Loucy (cell line): ENCODE data around the gene TBC1D1.

ENCODE experiments used
- H2AFZ ChIP-seq: fragments of 200-600 bp; sonication (generic); 2 replicates; pipeline ENCODE4 v1.6.0; 2016; ENCODE audit warnings: antibody characterized with exemption, mild to moderate bottlenecking, low read length, moderate library complexity
- H3F3A ChIP-seq: fragments of 200-600 bp; 2 replicates; pipeline ENCODE4 v1.6.0; 2016; ENCODE audit warnings: antibody characterized with exemption, low read depth, mild to moderate bottlenecking
- H3K27me3 ChIP-seq: fragments of 200-600 bp; sonication (generic); 2 replicates; pipeline ENCODE4 v1.6.1; 2014; ENCODE audit warnings: low read length, mild to moderate bottlenecking; ENCODE audit not compliant: insufficient read depth, poor library complexity, severe bottlenecking
- H3K36me3 ChIP-seq: fragments of 200-600 bp; sonication (generic); 2 replicates; pipeline ENCODE4 v1.6.1; 2016; ENCODE audit warnings: low read length; ENCODE audit not compliant: insufficient read depth
- H3K4me1 ChIP-seq: fragments of 200-600 bp; sonication (generic); 2 replicates; pipeline ENCODE4 v1.5.1; 2014; ENCODE audit warnings: low read length, mild to moderate bottlenecking; ENCODE audit not compliant: insufficient read depth, poor library complexity, severe bottlenecking
- H3K4me2 ChIP-seq: fragments of 200-600 bp; sonication (generic); 2 replicates; pipeline ENCODE4 v1.6.0; 2014; ENCODE audit warnings: antibody characterized with exemption, low read length, low read depth, mild to moderate bottlenecking; ENCODE audit not compliant: poor library complexity, severe bottlenecking
- H3K4me3 ChIP-seq: fragments of 200-600 bp; sonication (generic); 2 replicates; pipeline ENCODE4 v1.5.1; 2014; ENCODE audit warnings: low read length, mild to moderate bottlenecking, mixed read lengths; ENCODE audit not compliant: poor library complexity, severe bottlenecking
- H3K79me2 ChIP-seq: fragments of 200-600 bp; sonication (generic); 2 replicates; pipeline ENCODE4 v1.6.1; 2014; ENCODE audit warnings: low read length; ENCODE audit not compliant: insufficient read depth
- H3K9ac ChIP-seq: fragments of 200-600 bp; sonication (generic); 2 replicates; pipeline ENCODE4 v1.6.0; 2014; ENCODE audit warnings: mild to moderate bottlenecking, low read depth, low read length, moderate library complexity; ENCODE audit not compliant: poor library complexity, severe bottlenecking
- H3K9me2 ChIP-seq: fragments of 200-600 bp; sonication (generic); replicated peaks from 2 replicates; pipeline ENCODE4 v1.6.1; 2016; ENCODE audit warnings: low read depth, low read length, mixed read lengths
- H3K9me3 ChIP-seq: fragments of 200-600 bp; sonication (generic); 2 replicates; pipeline ENCODE4 v1.6.1; 2014; ENCODE audit warnings: mild to moderate bottlenecking, antibody characterized with exemption, low read length, low read depth; ENCODE audit not compliant: insufficient read depth
- H4K20me1 ChIP-seq: fragments of 200-600 bp; sonication (generic); 2 replicates; pipeline ENCODE4 v1.6.0; 2014; ENCODE audit warnings: antibody characterized with exemption, low read length, mild to moderate bottlenecking; ENCODE audit not compliant: insufficient read depth, poor library complexity, severe bottlenecking
- CTCF ChIP-seq: fragments of 200-600 bp; sonication (generic); conservative IDR thresholded peaks from 2 replicates; pipeline ENCODE4 v1.5.1; 2014; ENCODE audit warnings: mild to moderate bottlenecking, antibody characterized with exemption, low read length
- EZH2phosphoT487 ChIP-seq: fragments of 200-600 bp; IDR thresholded peaks from 2 replicates; pipeline ENCODE4 v1.6.1; 2018; ENCODE audit warnings: antibody characterized with exemption, mild to moderate bottlenecking, moderate library complexity, borderline replicate concordance

Gene TBC1D1

GRCh38 chr4:38124961-38125360 is 234.1 kb downstream of the TBC1D1 start:
- H3K4me1 ChIP-seq, result no peaks in the 10 kb centered on the region
- no peak overlapping the region for H3K4me2 ChIP-seq
- H3K27me3 ChIP-seq, result no peaks in the 10 kb centered on the region
- H3K79me2 ChIP-seq, result no peaks in the 10 kb centered on the region
- H3K9me3 ChIP-seq, result no peaks in the 10 kb centered on the region
- H3F3A ChIP-seq, result no peaks in the 10 kb centered on the region
- no peaks in the 10 kb centered on the region for H3K9me2 ChIP-seq
- peaks cover 25% of the 10 kb centered on the region; the same call in 1 of the 2 replicates for H3K36me3 ChIP-seq
- H3K9ac ChIP-seq, result no peak overlapping the region
- H2AFZ ChIP-seq, result no peak overlapping the region
- no peaks in the 10 kb centered on the region for H4K20me1 ChIP-seq
- TF ChIP-seq CTCF, result no peak
- TF ChIP-seq EZH2phosphoT487, result no peak
- H3K4me3 ChIP-seq, result no peak overlapping the region

DNA sequence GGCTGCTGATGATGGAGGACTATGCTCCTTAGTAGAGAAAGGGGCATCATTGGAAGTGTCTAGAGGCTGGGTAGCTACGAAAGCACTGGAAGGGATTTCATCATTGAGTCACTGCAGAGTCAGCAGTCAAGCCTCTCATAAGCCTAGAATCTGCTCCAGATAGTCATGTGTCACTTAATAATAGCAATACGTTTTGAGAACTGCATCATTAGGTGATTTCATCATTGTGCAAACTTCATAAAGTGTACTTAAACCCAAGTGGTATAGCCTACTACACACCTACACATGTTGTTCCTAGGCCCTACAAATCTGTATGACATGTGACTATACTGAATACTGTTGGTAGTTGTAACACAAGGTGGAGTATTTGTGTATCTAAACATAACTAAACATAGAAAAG is 234.9 kb downstream of the TBC1D1 start:
- no peaks in the 10 kb centered on the region for H3K9me2 ChIP-seq
- H3K4me2 ChIP-seq, result no peak overlapping the region
- H3F3A ChIP-seq, result no peaks in the 10 kb centered on the region
- peaks cover 18% of the 10 kb centered on the region; the same call in 1 of the 2 replicates for H3K36me3 ChIP-seq
- H2AFZ ChIP-seq, result no peak overlapping the region
- H4K20me1 ChIP-seq, result no peaks in the 10 kb centered on the region
- no peak overlapping the region for H3K9ac ChIP-seq
- no peaks in the 10 kb centered on the region for H3K79me2 ChIP-seq
- H3K4me3 ChIP-seq, result no peak overlapping the region
- no peaks in the 10 kb centered on the region for H3K4me1 ChIP-seq
- H3K27me3 ChIP-seq, result no peaks in the 10 kb centered on the region
- no peaks in the 10 kb centered on the region for H3K9me3 ChIP-seq
- TF ChIP-seq CTCF, result no peak
- TF ChIP-seq EZH2phosphoT487, result no peak

GRCh38 chr4:38128478-38129459 is 237.9 kb downstream of the TBC1D1 start:
- peaks cover 22% of the 10 kb centered on the region; the same call in 1 of the 2 replicates for H3K36me3 ChIP-seq
- H3K79me2 ChIP-seq, result no peaks in the 10 kb centered on the region
- no peak overlapping the region for H2AFZ ChIP-seq
- H3K4me1 ChIP-seq, result no peaks in the 10 kb centered on the region
- H3K9ac ChIP-seq, result no peak overlapping the region
- no peaks in the 10 kb centered on the region for H4K20me1 ChIP-seq
- no peak overlapping the region for H3K4me2 ChIP-seq
- no peaks in the 10 kb centered on the region for H3K27me3 ChIP-seq
- no peaks in the 10 kb centered on the region for H3K9me2 ChIP-seq
- TF ChIP-seq EZH2phosphoT487, result no peak
- TF ChIP-seq CTCF, result no peak
- H3F3A ChIP-seq, result no peaks in the 10 kb centered on the region
- no peaks in the 10 kb centered on the region for H3K9me3 ChIP-seq
- no peak overlapping the region for H3K4me3 ChIP-seq
